Urothelium cell line (cell line): ENCODE results near the gene TFEB.

Experiments
- DNase-seq: peaks from one replicate; pipeline ENCODE4 v3.0.0; 2011; ENCODE audit warnings: low spot score, mixed read lengths
- FAIRE-seq: peaks from 2 replicates; lab custom pipeline; 2011; peaks lifted over from hg19 to GRCh38; lab: Jason Lieb, UNC

TFEB gene

DNA sequence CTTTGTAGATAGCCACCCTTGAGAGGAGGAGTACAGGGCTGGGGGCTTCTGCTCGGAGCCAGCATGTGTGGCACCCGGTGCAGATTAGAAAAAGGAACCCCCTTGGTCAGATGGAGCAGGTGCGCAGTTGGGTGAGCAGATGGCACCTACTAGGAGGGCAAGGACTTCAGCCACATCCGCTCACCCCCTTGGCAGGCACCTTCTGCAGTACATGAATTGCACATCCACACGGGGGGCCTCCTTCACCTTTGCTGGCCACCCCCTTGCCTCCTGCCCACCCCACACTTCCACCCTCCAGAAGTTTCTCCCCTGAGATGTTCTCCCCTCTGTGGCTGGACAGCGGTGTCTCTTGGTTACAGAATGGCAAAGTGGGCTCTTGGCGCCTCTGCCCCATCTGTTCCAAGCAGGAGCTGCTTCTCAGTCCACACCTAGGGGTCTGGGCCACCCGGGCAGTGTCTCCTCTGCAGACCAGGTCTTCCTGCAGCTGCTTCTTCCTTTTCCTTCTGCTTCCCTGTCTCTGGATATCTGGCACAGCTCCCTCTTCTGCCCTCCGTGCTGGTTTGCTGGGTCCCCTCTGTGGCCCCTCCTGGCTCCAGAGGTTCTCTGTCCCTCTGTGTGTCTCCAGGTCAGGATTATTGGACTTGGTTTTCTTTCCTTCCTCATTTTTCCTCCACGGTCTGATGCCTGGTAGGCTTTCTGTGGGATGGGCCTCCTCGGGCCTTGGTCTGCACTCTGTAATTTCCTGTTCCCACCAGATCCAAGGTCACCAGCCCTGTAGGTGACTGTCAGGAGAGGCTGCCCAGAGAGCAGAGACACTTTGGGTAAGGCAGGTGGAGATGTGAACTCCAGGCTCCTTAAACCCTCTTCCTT lies 93.1 kb downstream of the TFEB start:
- no peak for DNase-seq
- FAIRE-seq = no peak

DNA sequence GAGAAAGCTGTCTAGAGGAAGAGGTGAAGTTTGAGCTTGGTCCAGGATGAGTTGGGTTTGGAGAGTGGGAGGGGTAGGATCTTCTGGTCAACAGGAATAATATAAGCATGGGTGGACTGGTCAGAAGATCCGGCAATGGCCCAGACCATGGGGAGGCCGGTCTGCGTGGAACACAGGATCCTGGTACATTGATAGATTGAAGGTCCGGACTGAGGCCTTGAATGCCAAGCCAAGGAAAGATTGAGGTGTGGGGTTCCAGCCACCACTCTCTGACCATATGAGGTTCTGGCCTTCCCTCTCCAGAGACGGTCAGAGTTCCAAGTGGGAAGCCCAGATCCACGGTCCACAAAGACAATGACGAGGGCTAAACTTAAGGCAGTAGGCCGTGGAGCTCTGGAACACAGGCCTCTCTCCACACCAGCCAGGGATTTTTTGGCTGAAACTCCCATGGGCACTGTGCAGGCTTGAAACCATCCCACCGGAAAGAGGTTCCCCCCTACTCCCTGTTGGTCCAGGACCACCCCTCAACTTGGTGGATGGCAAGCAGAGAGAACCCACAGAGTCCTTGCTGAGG lies 94.0 kb downstream of the TFEB start:
- FAIRE-seq (no peak), DNase-seq (no peak)

DNA sequence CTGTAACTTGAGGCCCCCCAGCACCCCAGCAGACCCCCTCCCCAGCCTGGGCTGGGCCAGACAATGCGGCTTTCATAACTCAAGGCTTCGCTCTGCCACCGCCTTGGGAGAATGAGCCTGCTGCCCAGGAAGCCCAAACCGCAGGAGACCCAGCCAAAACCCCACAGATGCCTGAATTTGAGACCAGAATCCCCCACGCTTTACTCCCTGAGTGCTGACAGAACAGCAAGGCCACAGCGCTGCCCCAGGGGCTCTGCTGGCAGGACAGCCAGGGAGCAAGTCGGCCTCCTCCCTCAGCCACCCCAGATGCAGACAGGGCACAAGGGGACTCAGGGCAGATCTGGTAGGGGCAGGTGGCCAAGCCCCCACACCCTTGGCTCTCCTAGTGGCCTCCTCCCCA lies 95.0 kb downstream of the TFEB start:
- FAIRE-seq (no peak), DNase-seq (no peak)

DNA sequence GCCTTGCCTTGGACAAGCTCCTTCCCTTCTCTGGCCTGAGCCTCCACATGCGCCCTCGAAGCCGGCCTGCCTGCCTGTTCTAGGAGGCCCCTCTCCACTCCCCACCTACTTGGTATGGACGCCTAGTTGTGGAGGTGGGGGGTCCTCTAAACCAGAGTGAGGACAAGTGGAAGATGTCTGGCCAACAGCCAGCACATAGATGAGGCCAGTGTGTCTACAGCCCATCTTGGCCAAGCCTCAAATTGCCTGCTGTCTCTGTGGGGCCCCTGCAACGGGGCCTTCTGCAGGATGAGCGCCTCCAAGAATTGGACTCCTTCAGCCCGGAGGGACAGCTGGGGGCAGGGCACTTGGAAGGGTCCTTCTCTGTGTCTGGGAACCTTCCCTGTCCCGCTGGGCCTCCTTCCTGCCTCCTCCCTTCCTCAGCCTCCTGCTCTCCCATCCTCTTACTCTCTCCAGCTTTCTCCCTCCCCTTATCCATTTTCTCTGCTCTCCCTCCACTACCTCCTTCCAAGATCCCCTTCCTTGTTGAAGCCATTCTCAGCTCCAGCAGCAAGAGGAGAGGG lies 95.5 kb downstream of the TFEB start:
- FAIRE-seq = no peak
- no peak for DNase-seq

DNA sequence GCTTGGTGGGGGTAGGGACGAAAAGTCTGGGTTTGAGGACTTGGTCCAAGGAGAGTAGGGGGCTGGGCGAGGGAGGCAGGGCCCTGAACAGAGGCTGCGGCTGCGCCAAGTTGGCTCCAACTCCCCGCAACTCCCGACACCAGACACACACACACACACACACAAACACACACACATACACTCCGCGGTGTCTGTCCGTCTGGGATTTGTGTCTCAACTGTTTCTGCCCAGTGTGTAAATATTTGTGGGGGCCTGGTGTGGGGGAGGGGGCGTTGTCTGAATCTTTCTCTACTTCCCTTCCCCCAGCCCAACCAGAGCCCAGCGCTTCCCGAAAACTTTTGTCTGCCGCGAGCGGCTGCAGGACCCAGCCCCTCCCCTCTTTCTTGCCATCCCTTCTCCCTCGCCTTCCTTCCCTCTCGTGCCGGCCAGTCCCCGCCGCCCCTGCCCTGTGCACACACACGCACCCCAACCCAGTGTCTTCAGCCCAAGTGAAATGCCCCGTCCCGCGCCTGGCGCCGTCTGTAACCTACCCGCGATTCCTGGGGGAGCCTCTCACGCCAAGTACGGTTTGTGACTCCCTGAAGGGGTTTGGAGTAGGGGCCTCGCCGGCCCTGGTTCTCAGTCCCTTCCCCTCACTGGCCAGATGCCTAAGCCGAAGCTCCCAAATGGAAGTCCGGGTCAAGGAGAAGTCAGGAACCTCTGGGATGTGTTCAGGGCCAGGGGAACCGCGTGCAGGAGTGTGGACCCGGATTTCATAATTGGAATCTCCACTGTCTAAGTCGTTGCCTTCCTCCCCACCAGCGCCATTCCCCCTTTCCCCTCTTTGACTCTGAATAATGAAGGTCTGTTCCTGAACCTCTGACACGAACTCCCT lies 96.2 kb downstream of the TFEB start:
- FAIRE-seq (no peak), DNase-seq (no peak)

DNA sequence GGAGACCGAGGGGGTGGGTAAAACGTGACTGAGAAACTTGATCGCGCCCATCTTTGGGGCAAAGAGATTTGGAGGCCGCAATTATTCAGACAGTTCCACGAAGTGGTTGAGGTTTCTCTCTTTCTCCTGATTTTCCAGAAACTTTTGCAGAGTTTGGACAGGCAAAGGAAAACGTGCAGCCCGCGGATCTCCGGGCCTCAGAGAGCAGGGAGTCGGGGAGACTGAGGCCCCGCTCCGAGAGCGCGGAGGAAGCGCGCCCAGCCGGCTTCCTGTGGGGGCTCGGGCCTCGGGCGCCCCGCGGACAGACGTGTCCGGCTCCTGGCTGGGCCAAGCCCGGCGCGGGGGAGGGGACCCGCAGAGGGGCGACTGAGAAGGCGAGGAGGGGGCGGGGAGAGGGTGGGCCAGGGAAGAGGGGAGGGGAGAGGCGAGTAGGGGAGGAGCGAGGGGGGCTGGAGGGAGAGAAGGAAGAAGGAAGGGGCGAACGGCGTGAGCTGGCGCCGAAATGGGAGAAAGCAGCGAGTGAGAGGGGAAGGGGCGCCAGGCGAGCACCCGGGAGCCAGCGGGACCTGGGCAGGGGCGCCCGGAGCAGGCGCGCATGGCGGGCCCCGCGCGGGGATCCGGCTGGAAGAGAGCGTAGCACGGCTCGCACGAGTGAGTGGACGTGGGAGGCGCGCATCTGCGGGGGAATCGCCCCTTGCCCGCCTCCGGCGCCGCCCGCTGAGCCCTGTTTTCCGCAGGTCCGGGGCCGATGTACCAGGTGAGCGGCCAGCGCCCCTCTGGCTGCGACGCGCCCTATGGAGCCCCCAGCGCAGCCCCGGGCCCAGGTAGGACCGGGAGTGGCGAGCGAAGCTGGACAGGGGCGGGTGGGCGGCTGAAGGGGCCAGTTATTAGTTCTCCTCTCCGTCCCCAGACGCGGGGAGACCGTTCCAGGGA lies 97.1 kb downstream of the TFEB start, which contains the start of gene MDFI:
Gene MDFI, plus strand, starts transcription at position 467 of the 933 bp plus-strand sequence. Its CDS starts 282 bp downstream, at position 749.
- no peak for FAIRE-seq
- DNase-seq = peak; percentile 46

DNA sequence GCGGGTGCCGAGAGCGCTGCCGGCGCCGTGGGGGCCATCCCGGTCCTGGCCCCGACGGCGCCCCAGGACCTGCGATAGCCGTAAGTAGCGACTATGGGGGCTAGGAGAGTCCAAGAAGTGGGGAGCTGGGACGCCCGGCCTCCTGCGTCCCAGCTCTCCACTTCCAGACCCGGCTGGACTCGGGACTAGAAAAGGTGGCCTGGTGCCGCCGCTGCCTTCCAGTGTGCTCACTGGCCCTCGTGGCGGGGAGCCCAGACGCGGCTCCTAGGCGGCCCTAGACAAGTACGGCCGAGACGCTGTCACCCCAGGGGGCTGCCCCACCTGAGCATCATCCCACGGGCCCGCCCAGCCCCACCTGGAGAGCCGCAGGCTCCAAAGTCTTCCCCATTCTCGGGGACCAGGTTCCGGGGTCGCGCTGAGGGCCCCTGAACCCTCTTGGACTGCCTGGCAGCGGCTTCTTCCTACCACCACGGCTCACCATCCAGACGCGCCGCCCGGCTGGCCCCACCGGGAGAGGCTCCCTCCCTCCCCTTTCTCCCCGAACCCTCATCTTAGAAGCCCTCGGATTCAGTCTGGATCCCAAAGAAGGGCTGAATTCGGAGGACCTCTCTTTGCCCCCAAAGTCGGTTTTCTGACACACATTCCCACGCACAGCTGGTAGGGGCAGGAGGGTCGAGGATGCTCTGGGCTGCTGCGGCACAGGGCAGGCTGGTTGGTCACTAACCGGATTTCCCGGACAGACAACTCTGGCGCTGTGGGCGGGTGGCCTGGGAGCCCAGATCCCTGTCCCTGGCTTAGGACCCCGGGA lies 98.0 kb downstream of the TFEB start:
- FAIRE-seq (no peak), DNase-seq (peak; percentile 63)

DNA sequence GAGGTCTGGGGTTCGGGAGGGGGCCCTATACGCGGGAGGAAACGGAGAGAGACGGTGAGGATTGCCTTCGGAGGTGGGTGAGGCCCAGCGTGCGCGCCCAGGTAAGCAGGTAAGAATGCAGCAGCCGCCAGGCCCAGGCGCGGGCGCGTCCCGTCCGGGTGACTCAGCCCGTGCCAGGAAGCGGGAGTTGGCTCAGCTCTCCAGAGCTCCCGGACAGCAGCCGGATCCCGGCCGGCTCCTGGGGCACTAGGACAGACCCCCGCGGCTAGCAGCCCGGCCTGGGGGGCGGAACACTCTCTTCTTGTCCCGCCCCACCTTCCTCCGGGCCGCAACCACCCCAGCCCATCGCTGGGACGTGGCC lies 98.6 kb downstream of the TFEB start:
- DNase-seq = peak; percentile 91
- no peak for FAIRE-seq

DNA sequence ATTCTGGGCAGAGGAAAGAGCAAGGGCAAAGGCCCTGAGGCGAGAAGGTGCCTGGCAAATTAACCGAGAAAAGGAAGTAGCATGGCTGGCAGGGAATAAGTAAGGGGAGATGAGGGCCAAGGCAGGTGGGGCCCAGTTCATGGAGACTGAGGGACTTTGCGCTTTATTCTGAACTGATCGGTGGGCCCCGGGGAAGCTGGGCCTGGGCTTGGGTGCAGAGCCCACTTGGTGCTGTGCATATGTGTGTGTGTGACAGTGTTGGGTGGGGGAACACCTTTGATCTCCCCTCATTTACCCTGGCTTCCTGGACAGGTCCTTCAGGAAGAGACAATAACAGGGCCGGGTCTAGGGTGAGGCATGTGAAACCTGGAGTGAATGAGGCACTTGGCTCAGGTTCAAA lies 100.0 kb downstream of the TFEB start:
- FAIRE-seq (no peak), DNase-seq (no peak)

DNA sequence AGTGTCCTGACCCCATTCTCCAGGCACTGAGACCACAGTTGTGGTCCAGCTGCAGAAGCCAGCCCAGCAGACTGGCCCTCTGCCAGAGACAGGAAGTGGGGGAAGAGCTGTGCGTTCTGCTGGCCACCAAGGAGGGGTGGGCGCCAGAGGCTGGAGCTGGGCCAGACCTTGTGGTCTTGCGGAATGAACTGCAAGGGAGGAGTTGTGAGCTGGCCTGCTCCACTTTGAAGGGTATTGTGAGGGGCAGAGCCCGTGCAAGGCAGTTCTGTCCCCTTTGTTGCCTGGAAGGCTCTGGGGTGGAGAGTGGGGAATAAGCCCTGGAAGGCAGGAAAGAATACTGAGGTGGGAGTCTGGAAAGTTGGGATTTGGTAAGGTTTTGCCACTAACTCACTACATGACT lies 100.8 kb downstream of the TFEB start:
- FAIRE-seq (no peak), DNase-seq (peak; percentile 74)
